T-cell (primary cell): ENCODE results near the gene MAST3. TPM values are rescaled to one million over a fixed set of nuclear protein-coding genes. Genes with fewer than 3 reads are reported as not detected.
"Not testable (repeated sequence)": the region's sequence is repeated elsewhere in the genome, so short reads cannot be mapped to it uniquely, and the experiment has no call there.

ENCODE experiments used
- ATAC-seq, 4 experiments: fragments of 200-7000 bp in 3 of 4; fragments of 150-1000 bp in 1 of 4; cut with Tn5 transposase; replicated peaks in 1 of 4; 1 replicate in 3 of 4; 2 replicates in 1 of 4; pipeline ENCODE4 v1.10.0; 2021; ENCODE audit warnings: moderate library complexity in 3 of 4, mild to moderate bottlenecking in 2 of 4, moderate number of reproducible peaks in 1 of 4
- CTCF ChIA-PET, 2 donors: fragments of 300-600 bp; sonication (Branson Sonifier 250); formaldehyde crosslinking; loops; one replicate each; lab custom pipeline; 2022; ENCODE audit warnings: antibody characterized with exemption in 2 of 2; lab: Charles Lee
- POLR2A ChIA-PET, 2 donors: fragments of 300-600 bp; sonication (Branson Sonifier 250); formaldehyde crosslinking; loops; one replicate each; lab custom pipeline; 2022; ENCODE audit warnings: antibody characterized with exemption in 2 of 2; lab: Charles Lee
- DNase-seq, 35 experiments: peaks; one replicate each; pipeline versions ENCODE4 v3.0.0 to v3.0.0-alpha.2; 2013 to 2023
- H3K27ac ChIP-seq: one replicate; pipeline ENCODE4 v1.5.1; 2013; ENCODE audit warnings: low read length
- H3K27me3 ChIP-seq, 2 experiments: replicated peaks in 1 of 2; 1 replicate in 1 of 2; 2 replicates in 1 of 2; pipeline versions ENCODE4 v1.6.1 to v1.7.0; 2013; ENCODE audit warnings: low read length in 1 of 2, mixed read lengths in 1 of 2; ENCODE audit not compliant: control insufficient read depth in 2 of 2, insufficient read depth in 2 of 2; ENCODE audit errors: extremely low read depth in 1 of 2
- H3K36me3 ChIP-seq, 2 donors: 1 replicate in 1 of 2; 2 replicates in 1 of 2; pipeline versions ENCODE4 v1.6.1 to v1.7.0; 2013; ENCODE audit warnings: low read length in 1 of 2; ENCODE audit not compliant: control insufficient read depth in 2 of 2, insufficient read depth in 1 of 2; ENCODE audit errors: extremely low read depth in 1 of 2
- H3K4me1 ChIP-seq, 2 experiments: 1 replicate in 1 of 2; 2 replicates in 1 of 2; pipeline versions ENCODE4 v1.6.1 to v1.7.0; 2013; ENCODE audit warnings: low read length in 2 of 2, mixed read lengths in 1 of 2; ENCODE audit not compliant: insufficient read depth in 2 of 2, control insufficient read depth in 1 of 2; ENCODE audit errors: extremely low read depth in 1 of 2
- H3K4me3 ChIP-seq, 2 donors: 1 replicate in 1 of 2; 2 replicates in 1 of 2; pipeline versions ENCODE4 v1.5.1 to v1.7.0; 2013; ENCODE audit warnings: mild to moderate bottlenecking in 2 of 2, low read length in 1 of 2, moderate library complexity in 1 of 2; ENCODE audit not compliant: control insufficient read depth in 1 of 2; ENCODE audit errors: extremely low read depth in 1 of 2
- H3K9me3 ChIP-seq: 2 replicates; pipeline ENCODE4 v1.7.0; 2013
- H3K27ac Mint-ChIP-seq, 2 donors: one replicate each; pipeline ENCODE4 v1.8.0; 2020 to 2021; ENCODE audit warnings: mild to moderate bottlenecking in 2 of 2, mixed read lengths in 2 of 2
- H3K27me3 Mint-ChIP-seq, 2 donors: one replicate each; pipeline ENCODE4 v1.8.0; 2021 to 2022; ENCODE audit warnings: mixed read lengths in 2 of 2
- H3K36me3 Mint-ChIP-seq: one replicate; pipeline ENCODE4 v1.8.0; 2021; ENCODE audit warnings: mixed read lengths
- H3K4me1 Mint-ChIP-seq, 3 donors: one replicate each; pipeline ENCODE4 v1.8.0; 2020 to 2022; ENCODE audit warnings: mixed read lengths in 3 of 3, mild to moderate bottlenecking in 1 of 3
- H3K4me3 Mint-ChIP-seq, 3 donors: one replicate each; pipeline ENCODE4 v1.8.0; 2020 to 2022; ENCODE audit warnings: mild to moderate bottlenecking in 3 of 3, mixed read lengths in 3 of 3, moderate library complexity in 3 of 3
- H3K9me3 Mint-ChIP-seq, 3 donors: one replicate each; pipeline ENCODE4 v1.8.0; 2020 to 2022; ENCODE audit warnings: mixed read lengths in 3 of 3
- WGBS: methylation state at CpG from one replicate; pipeline ENCODE4 v1.1.5; 2013; ENCODE audit warnings: missing lambda C conversion rate; ENCODE audit not compliant: insufficient coverage; 5-methylcytosine and 5-hydroxymethylcytosine counted together
- total RNA-seq, 35 experiments: library from RNA in 6 of 35; stranded (reverse) in 6 of 35; fragments of 120-200 nt in 1 of 35; gene quantifications; one replicate each; pipeline versions ENCODE4 v1.2.1 to v1.2.4 and lab custom pipeline; 2013 to 2026

The MAST3 gene
- total RNA-seq, 5 donors from 2014 or later (not counting 1 experiment from before 2014, with no cell fraction given): 42.0 to 60.2 (median 53.2) TPM

- DNase-seq: no peak
- H3K9me3 ChIP-seq: no peaks in the 10 kb centered on the region
- Mint-ChIP-seq H3K4me3 (peak overlapping the region in 1 of 3 donors; percentile 7), H3K4me1 (peaks cover 13 to 14% (median 14%) of the 10 kb centered on the region in 3 donors), H3K36me3 (peaks cover 35% of the 10 kb centered on the region), H3K9me3 (no peaks in the 10 kb centered on the region), H3K27ac (peak overlapping the region in 1 of 2 donors; percentile 23), H3K27me3 (no peaks in the 10 kb centered on the region)
- CTCF ChIA-PET: no interaction called here
- no peaks in the 10 kb centered on the region for H3K27me3 ChIP-seq
- POLR2A ChIA-PET: no interaction called here
- 89% methylated on average over 9 of the region's 9 CpGs for whole genome bisulfite sequencing
- no peak overlapping the region for H3K4me3 ChIP-seq
- H3K4me1 ChIP-seq: peaks cover 2 to 14% of the 10 kb centered on the region in 2 experiments
- peaks cover 3 to 63% of the 10 kb centered on the region in 2 donors for H3K36me3 ChIP-seq
- ATAC-seq: peak in 1 of 4 experiments; percentile 49
- H3K27ac ChIP-seq: no peak overlapping the region
Observed at GRCh38 chr19:18074192-18074591, 23.4 kb upstream of the MAST3 start.

DNA sequence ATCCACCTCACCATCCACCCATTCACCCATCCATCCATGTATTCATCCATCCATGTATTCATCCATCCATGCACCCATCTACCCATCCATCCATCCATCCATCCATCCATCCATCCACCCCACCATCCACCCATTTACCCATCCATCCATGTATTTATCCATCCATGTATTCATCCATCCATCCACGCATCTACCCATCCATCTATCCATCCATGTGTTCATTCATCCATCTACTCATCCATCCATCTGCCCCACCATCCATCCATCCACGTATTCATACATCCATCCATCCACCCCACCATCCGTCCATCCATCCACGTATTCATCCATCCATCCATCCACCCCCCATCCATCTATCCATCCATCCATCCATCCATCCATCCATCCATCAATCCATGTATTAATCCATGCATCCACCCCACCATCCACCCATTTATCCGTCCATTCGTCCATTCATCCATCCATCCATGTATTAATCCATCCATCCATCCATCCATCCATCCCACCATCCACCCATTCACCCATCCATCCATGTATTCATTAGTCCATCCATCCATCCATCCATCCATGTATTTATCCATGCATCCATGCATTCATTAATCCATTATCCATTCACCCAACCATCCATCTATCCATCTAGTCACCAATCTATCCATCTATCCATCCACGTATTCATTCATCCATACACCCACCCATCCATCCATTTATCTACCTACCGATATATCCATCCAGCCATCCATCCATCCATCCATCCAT, 13.5 kb upstream of the MAST3 start:
- CTCF ChIA-PET: no interaction called here
- peaks cover 29% of the 10 kb centered on the region for H3K36me3 Mint-ChIP-seq
- H3K27me3 Mint-ChIP-seq: no peaks in the 10 kb centered on the region
- Histone ChIP-seq H3K27ac (no peak overlapping the region), H3K4me1 (peaks cover 25 to 52% of the 10 kb centered on the region in 2 experiments), H3K27me3 (no peaks in the 10 kb centered on the region), H3K4me3 (no peak overlapping the region), H3K9me3 (no peaks in the 10 kb centered on the region), H3K36me3 (peaks cover 6 to 33% of the 10 kb centered on the region in 2 donors)
- DNase-seq: no peak
- peak overlapping the region in 2 of 3 donors; percentile 4 to 99 for H3K4me3 Mint-ChIP-seq
- peaks cover 0 to 5% (median 0%) of the 10 kb centered on the region in 3 donors for H3K9me3 Mint-ChIP-seq
- H3K4me1 Mint-ChIP-seq: peaks cover 35 to 56% (median 45%) of the 10 kb centered on the region in 3 donors
- POLR2A ChIA-PET: no interaction called here
- H3K27ac Mint-ChIP-seq: peak overlapping the region; percentile 19 to 41
- ATAC-seq: no peak
- 93% methylated on average over 8 of the region's 8 CpGs for WGBS

GRCh38 chr19:18085702-18086457, 11.7 kb upstream of the MAST3 start:
- Mint-ChIP-seq H3K27ac (peak overlapping the region; percentile 96 to 99), H3K4me3 (peak overlapping the region; percentile 92 to 99 (median 94)), H3K27me3 (no peaks in the 10 kb centered on the region), H3K36me3 (peaks cover 19% of the 10 kb centered on the region), H3K9me3 (peaks cover 0 to 5% (median 0%) of the 10 kb centered on the region in 3 donors), H3K4me1 (peaks cover 53 to 72% (median 63%) of the 10 kb centered on the region in 3 donors)
- ChIA-PET POLR2A (interaction anchor here in 1 of 2 donors (0.6 kb wide), 1 partner anchor 21 kb away, joined by 7 read pairs; no protein-coding TSS in a partner anchor), CTCF (no interaction called here)
- no peak for DNase-seq
- no peaks in the 10 kb centered on the region for H3K27me3 ChIP-seq
- WGBS: 66% methylated on average over 3 of the region's 8 CpGs
- H3K4me3 ChIP-seq: peak overlapping the region in 1 of 2 donors; percentile 83
- H3K9me3 ChIP-seq: no peaks in the 10 kb centered on the region
- H3K27ac ChIP-seq: peak overlapping the region; percentile 99
- peaks cover 6 to 23% of the 10 kb centered on the region in 2 donors for H3K36me3 ChIP-seq
- peaks cover 38 to 67% of the 10 kb centered on the region in 2 experiments for H3K4me1 ChIP-seq
- no peak for ATAC-seq

DNA sequence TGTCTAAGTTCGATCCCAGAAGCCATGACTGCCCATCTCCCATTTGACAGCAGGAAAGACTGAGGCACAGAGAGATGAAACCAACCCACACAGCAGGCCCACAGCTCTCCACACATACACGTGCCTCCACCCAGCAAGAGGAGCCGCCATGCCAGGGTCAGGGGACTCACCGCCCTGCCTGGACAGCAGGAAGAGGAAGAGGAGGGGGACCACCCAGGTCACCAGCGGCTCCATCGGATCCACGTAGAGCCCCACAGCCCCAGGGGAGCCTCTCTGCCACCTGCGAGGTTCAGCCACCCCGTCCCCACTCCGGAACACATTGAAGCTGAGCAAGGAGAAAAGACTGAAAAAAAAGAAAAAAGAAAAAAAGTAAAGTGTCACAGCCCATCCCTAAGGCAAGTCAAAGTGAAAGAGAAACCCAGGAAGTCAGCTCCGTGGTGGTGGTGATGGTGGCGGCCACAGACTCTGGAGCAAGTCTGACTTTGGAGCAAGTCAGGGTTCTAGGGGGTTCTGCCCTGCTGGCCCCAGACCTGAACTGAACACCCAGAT, 10.9 kb upstream of the MAST3 start, which contains the start of gene IL12RB1:
TSS of gene IL12RB1 (minus strand) at position 345 of the 549 bp plus-strand sequence. CDS start at position 234, 111 bp downstream.
- ChIA-PET CTCF (interaction anchor here (0.6 to 1.0 kb wide), 6 partner anchors 18 to 86 kb away, joined by 3 to 9 read pairs (median 3); no protein-coding TSS in a partner anchor), POLR2A (interaction anchor here in 1 of 2 donors (1.0 kb wide), 1 partner anchor 64 kb away, joined by 3 read pairs; no protein-coding TSS in a partner anchor)
- H3K4me1 Mint-ChIP-seq: peaks cover 60 to 80% (median 70%) of the 10 kb centered on the region in 3 donors
- Histone ChIP-seq H3K4me1 (peaks cover 45 to 74% of the 10 kb centered on the region in 2 experiments), H3K27me3 (no peaks in the 10 kb centered on the region), H3K4me3 (peak within 1 kb of the TSS; percentile 69 to 83), H3K36me3 (peaks cover under 1 to 16% of the 10 kb centered on the region in 2 donors), H3K27ac (peak within 1 kb of the TSS; percentile 99), H3K9me3 (no peaks in the 10 kb centered on the region)
- ATAC-seq (peak; percentile 53 to 60 (median 58)), DNase-seq (peak; percentile 28 to 78 (median 45))
- H3K9me3 Mint-ChIP-seq: peaks cover 0 to 5% (median 0%) of the 10 kb centered on the region in 3 donors
- H3K4me3 Mint-ChIP-seq: peak within 1 kb of the TSS; percentile 92 to 99 (median 94)
- peaks cover 19% of the 10 kb centered on the region for H3K36me3 Mint-ChIP-seq
- 0% methylated on average over 2 of the region's 12 CpGs for whole genome bisulfite sequencing
- H3K27ac Mint-ChIP-seq: peak within 1 kb of the TSS; percentile 96 to 99
- no peaks in the 10 kb centered on the region for H3K27me3 Mint-ChIP-seq

- not testable (repeated sequence) for H3K27me3 Mint-ChIP-seq, H3K27me3 ChIP-seq, H3K9me3 Mint-ChIP-seq, H3K9me3 ChIP-seq, H3K36me3 Mint-ChIP-seq, H3K36me3 ChIP-seq, H3K4me3 ChIP-seq
- H3K4me1 Mint-ChIP-seq: peaks cover 68 to 80% (median 71%) of the 10 kb centered on the region in 3 donors
- WGBS: 13% methylated on average over 7 of the region's 11 CpGs
- peak in 34 of 35 experiments; percentile 28 to 84 (median 58) for DNase-seq
- ChIA-PET POLR2A (interaction anchor here (0.6 to 0.9 kb wide), 3 partner anchors 69 to 682 kb away, joined by 3 to 6 read pairs (median 4); no protein-coding TSS in a partner anchor), CTCF (interaction anchor here in 1 of 2 donors (0.6 to 0.7 kb wide), 4 partner anchors 46 to 528 kb away, joined by 3 to 7 read pairs (median 4); no protein-coding TSS in a partner anchor)
- peak in 2 of 4 experiments; percentile 36 to 69 for ATAC-seq
- peak overlapping the region in 2 of 3 donors; percentile 6 to 99 for H3K4me3 Mint-ChIP-seq
- peaks cover 53 to 91% of the 10 kb centered on the region in 2 experiments for H3K4me1 ChIP-seq
- peak overlapping the region; percentile 99 for H3K27ac ChIP-seq
- peak overlapping the region; percentile 96 to 99 for H3K27ac Mint-ChIP-seq
Observed at GRCh38 chr19:18089096-18089541, 8.5 kb upstream of the MAST3 start.
